Activated naive CD4-positive, alpha-beta T cell treated with anti-CD3 and anti-CD28 coated beads, Interleukin-2, amount 50 U/mL, for 72 hours (primary cell): ENCODE data around the gene FRMPD1. TPM values are rescaled to one million over a fixed set of nuclear protein-coding genes. Genes with fewer than 3 reads are reported as not detected.

Source experiments
- ATAC-seq, 2 donors: fragments of 150-1000 bp; cut with Tn5 transposase; 2 replicates each; pipeline ENCODE4 v1.10.0; 2021; ENCODE audit warnings: mild to moderate bottlenecking in 2 of 2, moderate library complexity in 2 of 2
- DNase-seq, 2 donors: peaks; one replicate each; pipeline ENCODE4 v3.0.0; 2021 to 2022; ENCODE audit warnings: low spot score in 2 of 2
- H3K27ac Mint-ChIP-seq, 2 donors: one replicate each; pipeline ENCODE4 v1.8.0; 2022; ENCODE audit warnings: mild to moderate bottlenecking in 2 of 2, mixed read lengths in 2 of 2
- H3K36me3 Mint-ChIP-seq, 2 donors: one replicate each; pipeline ENCODE4 v1.8.0; 2022; ENCODE audit warnings: mixed read lengths in 2 of 2
- H3K9me3 Mint-ChIP-seq, 2 donors: one replicate each; pipeline ENCODE4 v1.8.0; 2022; ENCODE audit warnings: mixed read lengths in 2 of 2
- total RNA-seq, 2 donors: library from RNA; stranded (reverse); gene quantifications; one replicate each; pipeline ENCODE4 v1.2.3, GENCODE V29; 2022

Gene FRMPD1
- total RNA-seq, 2 donors from 2014 or later = not detected

GRCh38 chr9:37660691-37661090, 9.9 kb downstream of the FRMPD1 start:
- no peak for DNase-seq
- no peak for ATAC-seq
- H3K27ac Mint-ChIP-seq = no peak overlapping the region
- no peaks in the 10 kb centered on the region for H3K9me3 Mint-ChIP-seq
- H3K36me3 Mint-ChIP-seq = no peaks in the 10 kb centered on the region

DNA sequence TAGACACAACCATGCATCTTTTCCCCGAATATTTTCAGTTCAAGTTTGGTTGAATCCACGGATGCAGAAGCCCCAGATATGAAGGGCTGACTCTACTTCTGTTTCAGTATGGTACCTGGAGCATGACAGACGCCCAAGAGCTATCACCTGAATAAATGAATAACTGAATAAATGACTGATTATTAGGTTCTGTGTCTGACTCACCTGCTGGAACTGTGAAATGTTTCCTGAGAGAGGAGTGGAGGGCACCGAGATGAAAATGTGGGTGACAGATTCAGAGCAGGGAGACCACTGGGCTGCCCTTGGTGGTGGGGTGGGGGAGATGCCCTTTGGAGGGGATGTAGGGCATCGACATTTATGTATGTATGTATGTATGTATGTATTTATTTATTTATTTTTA, 13.2 kb downstream of the FRMPD1 start:
- Mint-ChIP-seq H3K9me3 (no peaks in the 10 kb centered on the region), H3K36me3 (no peaks in the 10 kb centered on the region), H3K27ac (no peak overlapping the region)
- DNase-seq (no peak), ATAC-seq (no peak)

- no peak for ATAC-seq
- no peaks in the 10 kb centered on the region for H3K36me3 Mint-ChIP-seq
- H3K27ac Mint-ChIP-seq = no peak overlapping the region
- no peak for DNase-seq
- no peaks in the 10 kb centered on the region for H3K9me3 Mint-ChIP-seq
Observed at GRCh38 chr9:37667706-37668105, 17.0 kb downstream of the FRMPD1 start.

DNA sequence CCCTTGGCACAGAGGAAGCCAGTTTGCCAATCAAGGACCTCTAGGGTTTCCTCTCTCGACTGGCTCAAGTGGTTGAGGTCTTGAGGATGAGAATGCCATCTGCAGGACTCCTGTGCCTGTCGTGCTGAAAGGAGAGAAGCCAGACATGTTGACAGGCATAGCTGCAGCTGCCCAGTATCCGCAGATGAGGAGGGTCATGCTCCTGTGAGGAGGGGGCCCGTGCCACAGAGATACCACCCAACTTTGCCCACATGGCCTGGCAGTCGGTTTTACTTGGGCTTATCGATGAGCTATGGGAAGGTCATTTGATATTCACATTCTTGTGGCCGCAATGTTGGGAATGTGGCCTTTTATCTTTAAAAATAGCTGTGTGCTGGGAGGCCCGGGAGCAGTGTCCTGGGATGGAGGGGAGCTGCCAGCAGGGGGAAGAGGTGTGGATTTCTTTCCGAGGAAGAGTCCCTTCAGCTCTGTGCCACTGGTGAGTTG, 17.4 kb downstream of the FRMPD1 start:
- ATAC-seq = no peak
- DNase-seq = no peak
- Mint-ChIP-seq H3K9me3 (no peaks in the 10 kb centered on the region), H3K27ac (no peak overlapping the region), H3K36me3 (no peaks in the 10 kb centered on the region)

DNA sequence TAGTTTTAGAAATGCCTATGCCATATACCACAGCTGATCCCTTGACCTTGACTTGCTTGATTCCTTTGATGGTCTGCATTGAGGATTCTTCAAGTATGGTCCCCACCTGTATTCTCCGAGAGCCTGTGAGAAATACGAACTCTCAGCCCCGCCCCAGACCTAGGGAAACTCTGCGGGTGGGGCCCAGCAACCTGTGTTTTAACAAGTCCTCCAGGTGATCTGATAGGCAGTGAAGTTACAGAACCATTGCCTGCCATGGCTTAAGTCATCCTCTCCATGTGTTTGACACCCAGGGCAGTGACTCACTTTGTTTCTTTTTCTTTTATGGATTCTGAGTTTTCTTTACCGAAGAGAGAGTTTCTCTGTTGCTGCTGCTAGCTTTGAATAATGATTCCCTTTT, 18.5 kb downstream of the FRMPD1 start:
- Mint-ChIP-seq H3K27ac (no peak overlapping the region), H3K9me3 (no peaks in the 10 kb centered on the region), H3K36me3 (no peaks in the 10 kb centered on the region)
- no peak for ATAC-seq
- DNase-seq = no peak

- no peaks in the 10 kb centered on the region for H3K36me3 Mint-ChIP-seq
- H3K27ac Mint-ChIP-seq = no peak overlapping the region
- ATAC-seq (no peak), DNase-seq (no peak)
- H3K9me3 Mint-ChIP-seq = no peaks in the 10 kb centered on the region
Observed at GRCh38 chr9:37675661-37676060, 24.9 kb downstream of the FRMPD1 start.

GRCh38 chr9:37676411-37676830, 25.7 kb downstream of the FRMPD1 start:
- DNase-seq (no peak), ATAC-seq (no peak)
- Mint-ChIP-seq H3K36me3 (no peaks in the 10 kb centered on the region), H3K9me3 (no peaks in the 10 kb centered on the region), H3K27ac (no peak overlapping the region)

DNA sequence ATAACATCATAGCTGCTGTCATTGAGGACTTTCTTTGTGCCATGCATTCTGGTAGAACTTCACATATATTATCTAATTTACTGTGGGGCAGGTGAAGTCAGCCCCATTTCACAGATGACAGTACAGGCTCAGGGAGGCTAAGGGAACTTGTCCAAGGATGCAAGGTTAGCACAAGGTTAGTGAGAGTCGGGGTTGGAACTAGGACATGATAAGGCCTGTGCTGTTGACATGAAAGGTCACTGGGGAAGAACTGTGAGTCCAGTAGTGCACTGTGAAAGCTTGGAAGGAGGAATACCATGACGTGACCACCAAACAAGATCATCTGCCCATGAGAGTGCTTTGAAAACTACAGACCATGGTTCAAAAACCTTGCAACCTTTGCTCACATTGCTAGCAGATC, 26.7 kb downstream of the FRMPD1 start:
- ATAC-seq (no peak), DNase-seq (no peak)
- no peak overlapping the region for H3K27ac Mint-ChIP-seq
- H3K9me3 Mint-ChIP-seq = no peaks in the 10 kb centered on the region
- no peaks in the 10 kb centered on the region for H3K36me3 Mint-ChIP-seq

DNA sequence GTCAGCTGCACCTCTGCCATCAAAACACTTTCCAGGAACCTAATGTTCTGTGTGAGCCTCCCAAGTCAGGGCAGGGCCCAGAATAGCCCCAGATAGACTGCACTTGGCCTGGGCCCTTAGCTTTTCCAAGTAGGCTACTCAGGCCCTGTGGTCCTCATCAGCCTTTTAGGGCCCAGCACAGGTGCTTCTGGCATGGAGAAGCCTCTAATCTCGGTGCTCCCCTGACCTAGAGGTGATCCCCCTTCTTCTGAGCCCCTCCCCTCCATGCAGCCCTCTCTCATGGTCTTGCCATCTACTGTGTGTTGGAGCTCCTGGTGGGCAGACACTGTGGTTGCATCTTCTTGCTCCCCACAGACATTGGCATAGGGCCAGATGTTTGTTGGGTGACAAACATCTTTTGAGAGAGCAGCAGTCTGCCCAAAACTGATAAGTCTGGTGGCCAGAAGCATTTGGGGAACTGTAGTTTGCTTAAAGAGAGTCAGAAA, 28.1 kb downstream of the FRMPD1 start:
- no peaks in the 10 kb centered on the region for H3K9me3 Mint-ChIP-seq
- H3K36me3 Mint-ChIP-seq = no peaks in the 10 kb centered on the region
- DNase-seq (no peak), ATAC-seq (peak in 1 of 2 donors; percentile 34)
- no peak overlapping the region for H3K27ac Mint-ChIP-seq

DNA sequence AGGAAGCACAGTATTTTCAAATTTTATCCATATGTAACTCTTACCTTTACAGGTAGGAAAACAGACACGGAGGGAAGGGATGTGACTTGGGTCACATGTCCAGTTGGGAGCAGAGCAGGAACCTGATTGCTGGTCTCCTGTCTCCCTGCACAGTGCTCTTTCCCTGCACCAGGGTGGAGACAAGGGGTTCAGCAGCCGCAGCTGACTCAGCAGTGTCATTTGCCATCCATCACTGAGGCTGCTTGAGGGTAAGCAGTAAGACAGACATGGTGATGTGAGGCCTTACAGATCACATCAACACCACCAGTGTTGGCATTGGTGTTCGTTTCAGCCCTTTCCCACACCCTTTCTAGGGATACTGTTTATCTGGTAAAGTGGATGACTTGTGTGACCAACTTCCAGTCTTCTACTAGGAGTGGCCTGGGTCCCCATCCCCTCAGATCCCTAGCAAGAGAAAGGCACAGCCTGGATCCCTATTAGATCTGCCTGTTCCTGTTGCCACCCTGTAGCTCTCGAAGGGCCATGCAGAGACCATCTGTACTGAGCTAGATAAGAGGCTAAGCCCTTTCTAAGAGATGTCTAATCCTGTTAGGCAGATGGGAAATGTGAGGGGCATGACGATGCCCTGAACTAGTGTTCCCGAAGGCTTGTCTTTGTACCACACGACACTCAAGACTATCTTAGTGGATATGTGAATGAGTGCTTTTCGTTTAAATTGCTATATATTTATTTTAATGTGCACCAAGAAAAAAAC, 29.1 kb downstream of the FRMPD1 start:
- DNase-seq = no peak
- Mint-ChIP-seq H3K27ac (no peak overlapping the region), H3K9me3 (no peaks in the 10 kb centered on the region), H3K36me3 (no peaks in the 10 kb centered on the region)
- ATAC-seq = no peak

- Mint-ChIP-seq H3K27ac (no peak overlapping the region), H3K36me3 (no peaks in the 10 kb centered on the region), H3K9me3 (no peaks in the 10 kb centered on the region)
- no peak for ATAC-seq
- DNase-seq = no peak
Observed at GRCh38 chr9:37682951-37683350, 32.2 kb downstream of the FRMPD1 start.

DNA sequence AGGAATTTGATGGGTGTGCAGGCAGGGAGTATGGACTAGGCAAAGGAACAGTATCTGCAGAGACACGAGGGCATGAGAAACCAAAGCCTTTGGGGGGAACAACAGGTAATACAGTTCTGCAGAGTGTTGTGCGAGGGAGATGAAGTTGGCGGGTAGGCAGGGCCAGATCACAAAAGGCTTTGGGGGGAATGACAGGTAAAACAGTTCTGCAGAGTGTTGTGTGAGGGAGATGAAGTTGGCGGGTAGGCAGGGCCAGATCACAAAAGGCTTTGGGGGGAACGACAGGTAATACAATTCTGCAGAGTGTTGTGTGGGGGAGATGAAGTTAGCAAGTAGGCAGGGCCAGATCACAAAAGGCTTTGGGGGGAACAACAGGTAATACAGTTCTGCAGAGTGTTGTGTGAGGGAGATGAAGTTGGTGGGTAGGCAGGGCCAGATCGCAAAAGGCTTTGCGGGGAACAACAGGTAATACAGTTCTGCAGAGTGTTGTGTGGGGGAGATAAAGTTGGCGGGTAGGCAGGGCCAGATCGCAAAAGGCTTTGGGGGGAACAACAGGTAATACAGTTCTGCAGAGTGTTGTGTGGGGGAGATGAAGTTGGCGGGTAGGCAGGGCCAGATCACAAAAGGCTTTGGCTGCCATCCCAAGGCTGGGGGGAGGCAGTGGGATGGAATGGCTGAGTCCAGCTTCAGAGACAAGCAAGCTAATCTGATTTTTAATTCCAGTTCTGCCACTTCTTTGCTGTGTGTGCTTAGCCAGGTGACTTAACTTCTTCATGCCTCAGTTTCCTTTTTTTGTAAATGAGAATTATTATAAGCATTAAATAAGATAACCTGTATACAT, 33.0 kb downstream of the FRMPD1 start:
- Mint-ChIP-seq H3K27ac (no peak overlapping the region), H3K36me3 (no peaks in the 10 kb centered on the region), H3K9me3 (no peaks in the 10 kb centered on the region)
- DNase-seq (no peak), ATAC-seq (no peak)

GRCh38 chr9:37692622-37693221, 42.0 kb downstream of the FRMPD1 start:
- ATAC-seq = no peak
- Mint-ChIP-seq H3K36me3 (no peaks in the 10 kb centered on the region), H3K27ac (no peak overlapping the region), H3K9me3 (no peaks in the 10 kb centered on the region)
- DNase-seq = no peak

DNA sequence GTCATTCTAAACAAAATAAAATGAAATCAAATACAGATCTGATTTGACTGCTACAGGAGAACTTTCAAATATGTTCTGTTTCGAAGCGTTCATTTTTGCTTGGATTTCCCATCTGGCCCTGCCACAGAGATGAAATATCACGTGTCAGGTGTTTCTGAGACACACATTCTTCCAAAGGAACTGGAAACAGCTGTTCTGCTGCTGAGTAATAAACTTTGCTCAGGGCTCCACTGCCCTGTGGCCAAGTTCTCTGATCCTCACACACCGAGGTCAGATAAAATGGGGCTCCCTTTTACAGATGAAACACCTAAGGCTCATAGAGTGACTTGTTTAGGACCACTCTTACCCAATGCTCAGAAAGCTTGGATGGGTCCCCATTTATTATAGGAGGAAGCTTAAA, 42.5 kb downstream of the FRMPD1 start:
- H3K9me3 Mint-ChIP-seq = no peaks in the 10 kb centered on the region
- no peaks in the 10 kb centered on the region for H3K36me3 Mint-ChIP-seq
- ATAC-seq = no peak
- DNase-seq = no peak
- no peak overlapping the region for H3K27ac Mint-ChIP-seq

DNA sequence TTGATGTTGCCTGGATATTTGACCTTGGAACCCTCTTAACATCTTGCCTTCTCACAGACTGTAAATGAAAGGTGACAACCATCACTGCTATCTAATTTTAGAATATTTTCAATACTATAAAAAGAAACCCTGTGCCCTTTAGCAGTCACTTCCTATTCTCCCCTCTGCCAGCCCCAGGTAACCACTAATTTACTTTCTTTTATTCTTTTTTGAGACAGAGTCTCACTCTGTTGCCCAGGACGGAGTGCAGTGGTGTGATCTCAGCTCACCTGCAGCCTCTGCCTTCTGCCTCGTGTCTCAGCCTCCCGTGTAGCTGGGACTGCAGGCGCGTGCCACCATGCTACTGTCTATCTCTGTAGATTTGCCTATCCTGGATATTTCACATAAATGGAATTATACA, 43.6 kb downstream of the FRMPD1 start:
- Mint-ChIP-seq H3K9me3 (no peaks in the 10 kb centered on the region), H3K27ac (no peak overlapping the region), H3K36me3 (no peaks in the 10 kb centered on the region)
- no peak for DNase-seq
- ATAC-seq = no peak

- ATAC-seq = no peak
- H3K27ac Mint-ChIP-seq = no peak overlapping the region
- no peaks in the 10 kb centered on the region for H3K36me3 Mint-ChIP-seq
- no peak for DNase-seq
- no peaks in the 10 kb centered on the region for H3K9me3 Mint-ChIP-seq
Observed at GRCh38 chr9:37696528-37696927, 45.8 kb downstream of the FRMPD1 start.

DNA sequence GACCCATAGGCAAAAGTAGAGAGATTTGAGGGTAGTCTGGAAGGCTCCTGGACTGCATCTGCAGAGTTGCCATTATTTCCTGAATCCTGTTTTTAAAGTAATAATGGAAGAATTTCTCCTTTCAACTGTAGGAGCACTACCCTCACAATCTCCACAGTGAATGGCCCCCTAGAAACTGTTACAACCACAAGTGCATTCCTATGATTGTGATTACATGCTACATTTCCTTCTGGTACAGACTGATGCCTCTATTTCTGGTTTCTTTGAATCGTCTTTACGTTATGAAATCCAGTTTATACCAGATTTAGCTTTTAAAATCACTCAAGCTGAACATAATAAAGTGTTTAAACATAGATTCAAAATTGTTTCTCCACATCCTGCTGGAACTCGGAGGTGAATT, 49.4 kb downstream of the FRMPD1 start:
- DNase-seq (no peak), ATAC-seq (no peak)
- Mint-ChIP-seq H3K9me3 (no peaks in the 10 kb centered on the region), H3K36me3 (no peaks in the 10 kb centered on the region), H3K27ac (no peak overlapping the region)
